GM18499 (cell line): ENCODE measurements around the gene SPATA31E1.

Experiments used
- ATAC-seq: cut with Tn5 transposase; IDR thresholded peaks from one replicate; pipeline ENCODE4 v1.9.1; 2021; ENCODE audit warnings: moderate number of reproducible peaks; ENCODE audit not compliant: insufficient read depth, unreplicated experiment

SPATA31E1 gene

DNA sequence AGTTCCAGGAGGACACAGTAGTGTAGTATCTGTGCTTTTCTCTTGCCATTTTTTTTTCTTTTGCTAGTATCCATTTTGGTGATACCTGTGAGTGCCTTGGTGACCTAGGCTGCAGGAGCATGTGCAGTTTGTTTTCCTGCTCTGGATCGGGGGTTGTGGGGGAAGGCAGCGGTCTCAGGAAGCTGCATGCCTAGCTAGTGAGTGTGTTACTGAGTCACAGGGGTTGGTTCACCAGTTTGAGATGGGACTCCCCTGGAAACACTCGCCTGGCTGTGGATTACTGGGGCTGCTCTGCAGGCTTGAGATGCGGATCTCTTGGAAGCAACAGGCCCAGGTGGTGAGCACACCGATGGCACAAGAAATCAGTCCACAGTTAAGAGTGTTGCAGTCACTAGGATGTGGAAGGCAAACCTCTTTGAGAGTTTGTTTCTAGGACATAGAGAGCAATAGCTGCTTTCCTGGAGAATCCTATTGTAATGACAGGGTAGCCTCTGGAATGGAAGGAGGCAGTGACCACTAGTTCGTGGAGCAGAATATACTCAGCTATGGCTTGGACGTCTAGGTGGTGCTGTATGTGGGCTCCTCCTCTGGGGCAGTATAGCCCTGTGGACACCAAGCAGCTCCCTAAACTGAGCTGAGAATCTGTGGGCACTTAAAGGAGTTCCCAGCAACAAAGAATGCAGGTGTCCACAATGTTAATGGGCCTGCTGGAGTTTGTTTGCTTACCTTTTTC, 20.0 kb upstream of the SPATA31E1 start:
- ATAC-seq = no peak

DNA sequence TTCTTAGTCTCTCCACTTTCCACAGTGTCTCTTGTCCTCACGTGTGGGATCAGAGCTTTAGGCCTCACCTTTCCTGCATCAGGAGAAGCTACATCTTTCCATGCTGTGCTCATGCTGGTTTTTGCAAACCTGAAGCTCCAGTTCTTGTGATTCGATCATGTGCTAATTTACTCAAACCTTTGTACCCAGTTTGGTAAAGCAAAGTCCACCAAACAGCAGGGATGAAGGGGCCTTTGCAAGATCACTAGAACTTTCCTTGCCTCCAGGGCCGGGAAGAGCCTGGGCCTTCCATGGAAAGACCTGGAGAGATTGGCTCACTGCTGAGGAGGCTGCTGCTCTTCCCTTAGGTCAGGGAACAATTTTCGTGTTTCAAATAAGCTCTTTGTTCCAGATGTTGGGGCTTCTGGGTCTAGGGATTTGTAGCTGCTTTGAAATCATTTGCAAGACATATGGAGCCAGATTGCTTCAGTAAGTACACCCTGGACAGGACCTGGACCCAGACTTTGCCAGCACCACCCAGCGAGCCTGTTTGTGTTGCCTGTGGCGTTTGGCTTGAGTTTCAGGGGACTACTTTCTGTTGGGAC, 18.7 kb upstream of the SPATA31E1 start:
- ATAC-seq = no peak

DNA sequence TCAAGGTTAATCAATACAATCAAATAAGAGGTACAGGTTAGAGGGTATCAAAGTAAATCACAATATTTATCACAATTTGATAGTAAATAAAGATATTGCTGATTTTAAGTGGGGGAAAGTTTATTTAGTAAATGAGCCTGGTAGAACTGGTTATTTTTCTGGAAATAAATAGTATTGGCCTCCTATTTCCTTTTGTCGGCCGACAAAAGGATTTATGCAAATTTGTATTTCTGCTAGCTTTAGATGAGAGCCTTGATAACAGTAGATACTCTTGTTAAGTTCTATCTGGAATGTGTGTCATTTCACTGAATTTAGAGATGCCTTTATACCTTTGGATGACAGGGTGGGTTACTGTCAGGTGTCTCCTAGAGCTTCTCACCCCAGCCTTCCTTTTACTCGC, 17.8 kb upstream of the SPATA31E1 start:
- ATAC-seq = no peak

DNA sequence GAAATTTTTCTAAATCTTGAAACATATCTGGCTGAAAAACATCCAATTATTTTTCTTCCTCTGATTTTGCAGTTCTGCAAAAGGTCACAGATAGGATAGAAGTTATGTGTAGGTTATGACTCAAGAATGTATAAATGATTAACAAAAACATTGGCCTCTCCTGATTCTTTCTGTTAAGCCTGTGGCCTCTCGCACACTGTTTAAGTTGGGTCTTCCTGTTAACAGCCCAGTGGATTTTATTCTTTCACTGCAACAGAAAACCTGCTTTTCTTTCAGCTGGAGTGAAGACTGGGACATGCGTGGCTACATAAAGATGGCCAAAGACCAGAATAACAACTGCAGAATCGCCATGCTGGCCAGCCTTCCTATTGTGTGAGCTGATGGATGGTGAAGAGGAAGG, 17.1 kb upstream of the SPATA31E1 start:
- no peak for ATAC-seq

DNA sequence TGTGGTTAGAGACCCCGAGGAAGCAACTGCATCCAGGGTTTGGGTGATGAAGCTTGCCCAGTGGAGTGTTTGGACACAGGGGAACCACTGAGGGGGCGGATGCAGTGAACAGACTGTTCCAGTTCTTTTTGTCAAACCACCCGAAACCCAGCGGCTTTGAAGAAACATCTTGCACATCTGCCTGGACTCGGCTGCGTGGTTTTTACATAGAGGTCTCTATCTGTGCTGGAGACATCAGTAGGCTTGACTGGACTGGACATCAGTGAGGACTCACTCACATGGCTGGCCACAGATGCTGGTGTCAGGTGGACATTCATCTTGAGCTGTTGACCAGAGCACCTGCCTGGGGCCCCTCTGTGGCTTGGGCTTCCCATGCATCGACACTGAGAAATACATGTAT, 15.3 kb upstream of the SPATA31E1 start:
- ATAC-seq = no peak

DNA sequence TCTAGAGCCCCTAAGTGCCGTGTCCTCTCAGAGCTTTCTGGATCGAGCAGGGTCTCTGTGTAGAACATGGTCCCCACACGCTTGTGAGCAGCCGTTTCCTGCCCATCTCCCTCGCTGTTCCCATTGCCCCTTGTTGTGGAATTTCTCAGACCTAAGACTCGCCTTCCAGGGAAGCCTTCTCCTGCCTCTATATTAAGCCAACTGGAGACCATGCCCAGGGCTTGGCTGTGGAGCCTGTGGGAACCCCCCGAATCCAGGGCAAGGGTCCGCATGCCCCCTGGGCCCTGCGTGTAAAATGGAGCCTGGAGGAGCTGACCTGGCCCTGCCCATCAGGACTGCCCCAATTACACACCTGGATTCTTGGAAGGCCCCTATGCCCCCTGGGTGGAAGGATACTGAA, 14.5 kb upstream of the SPATA31E1 start:
- ATAC-seq = no peak

DNA sequence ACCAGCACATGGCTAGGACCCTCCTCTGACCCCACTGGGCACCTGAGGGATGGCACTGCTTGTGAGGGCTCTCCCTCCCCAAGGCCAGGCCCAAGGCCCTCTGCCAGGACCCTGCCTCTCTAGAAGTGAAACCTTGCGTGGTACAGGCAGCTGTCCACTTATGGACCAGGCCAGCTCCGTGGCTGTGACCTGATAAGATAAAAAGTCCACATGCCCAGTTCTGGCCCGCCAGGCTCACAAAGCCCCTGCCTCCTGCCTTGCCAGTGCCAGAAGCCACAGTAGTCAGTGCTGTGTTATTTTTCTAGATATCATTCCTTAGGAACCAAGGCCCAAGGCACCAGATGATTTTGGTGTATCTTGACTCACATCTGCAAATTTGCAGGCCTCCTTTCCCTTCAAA, 14.0 kb upstream of the SPATA31E1 start:
- no peak for ATAC-seq

DNA sequence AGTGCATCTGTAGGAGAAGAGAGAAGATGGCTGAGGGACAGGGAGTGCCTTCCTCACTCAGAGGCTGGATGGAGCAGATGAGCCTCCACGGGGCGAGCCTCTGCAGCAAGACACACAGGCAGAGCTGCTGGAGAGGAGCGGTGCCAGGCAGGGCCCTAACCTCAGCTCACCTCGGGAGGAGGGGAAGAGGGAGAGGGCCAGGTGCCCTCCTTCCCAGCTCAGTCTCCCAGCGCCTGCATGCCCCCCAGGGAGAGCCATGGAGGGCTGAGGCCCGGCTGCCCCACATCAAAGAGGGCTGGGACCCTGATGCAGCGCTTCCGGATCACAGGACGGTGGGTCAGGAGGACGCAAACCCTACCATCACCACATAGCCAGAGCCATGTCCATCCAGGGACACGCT, 13.6 kb upstream of the SPATA31E1 start:
- no peak for ATAC-seq

DNA sequence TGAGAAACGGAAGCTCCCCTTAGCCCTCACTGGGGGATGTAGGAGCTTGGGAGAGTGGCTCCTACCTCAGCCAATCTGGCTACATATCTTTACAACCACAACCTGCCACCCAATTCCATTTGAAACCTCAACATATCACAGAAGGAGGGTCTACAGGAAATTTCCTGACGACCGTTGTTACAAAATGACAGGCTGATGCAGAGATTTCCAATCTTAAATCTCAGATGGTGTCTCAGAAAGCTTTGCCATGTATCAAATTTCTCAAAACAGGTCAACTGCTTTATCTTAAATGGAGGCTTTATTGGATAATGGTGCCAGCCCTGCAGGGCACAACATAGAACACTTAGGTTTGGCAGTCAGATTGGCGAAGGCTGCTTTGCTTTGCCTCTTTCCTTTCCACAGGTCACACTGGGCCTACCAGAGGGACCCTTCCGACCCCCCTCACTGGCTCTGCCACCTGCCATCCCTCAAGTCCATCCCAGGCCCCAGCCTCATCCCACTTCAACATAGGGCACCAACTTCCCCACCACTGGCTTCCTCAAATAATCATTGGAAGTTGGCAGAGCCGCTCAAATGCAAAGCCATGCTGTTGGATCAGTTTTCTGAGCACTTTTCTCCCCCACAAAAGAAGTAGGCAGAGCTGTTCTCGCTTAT, 11.1 kb upstream of the SPATA31E1 start:
- ATAC-seq = no peak

DNA sequence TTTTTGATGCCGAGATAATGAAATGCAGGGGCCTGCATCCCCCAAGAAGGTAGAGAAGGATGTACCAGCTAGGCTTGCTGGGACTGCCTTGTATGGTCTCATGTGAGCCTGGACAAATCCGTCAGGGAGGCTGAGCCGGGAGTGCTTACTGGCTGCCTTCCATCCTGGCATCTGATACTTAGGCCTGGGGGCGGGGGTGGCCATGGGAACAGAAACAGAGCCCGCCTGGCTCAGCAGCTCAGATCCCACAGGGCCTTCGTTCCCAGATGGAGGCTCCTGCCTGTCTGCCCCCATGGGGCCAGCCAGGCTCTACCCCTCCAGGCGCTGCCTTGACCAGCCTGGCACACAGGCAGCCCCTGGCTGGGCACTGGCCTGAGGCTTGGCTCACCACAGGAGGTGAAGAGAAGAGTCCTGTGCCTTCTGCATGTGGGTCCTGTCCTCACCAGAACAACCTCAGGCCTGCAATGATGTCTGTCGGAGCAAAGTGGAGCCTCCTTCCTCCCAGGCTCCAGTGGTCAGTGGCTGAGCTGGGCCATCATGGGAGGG, 10.5 kb upstream of the SPATA31E1 start:
- no peak for ATAC-seq

DNA sequence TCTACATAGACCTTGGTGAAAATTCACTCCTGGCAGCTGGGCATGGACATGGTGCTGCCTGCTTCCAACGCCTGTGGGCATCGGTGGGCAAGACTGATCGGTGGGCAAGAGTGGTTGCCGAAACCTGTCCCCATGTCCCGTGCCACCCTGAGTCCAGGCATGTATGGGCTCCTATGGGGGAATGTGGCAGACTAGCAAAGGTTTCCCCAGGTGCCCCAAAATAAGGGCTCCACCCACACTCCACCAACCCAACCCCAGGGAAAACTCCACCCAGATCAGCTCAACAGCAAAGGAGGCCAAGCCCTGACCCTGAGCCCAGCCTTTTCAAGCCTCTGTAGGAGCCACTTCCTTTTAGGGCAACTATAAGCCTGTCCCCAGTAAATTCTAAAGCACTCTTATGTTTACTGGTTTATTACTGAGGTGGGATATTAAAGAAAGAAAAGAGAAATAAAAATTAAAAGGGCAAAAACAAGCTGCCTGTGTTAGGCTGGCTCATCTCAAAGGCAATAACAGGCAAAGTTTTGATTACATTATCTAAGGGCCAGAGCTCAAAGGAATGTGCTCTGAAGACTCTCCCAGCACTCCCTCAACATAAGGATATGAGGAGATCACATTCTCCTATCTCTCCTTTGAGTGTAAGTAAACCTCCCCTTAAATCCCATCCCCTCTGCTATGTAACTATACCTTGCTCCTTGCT, 8.9 kb upstream of the SPATA31E1 start:
- ATAC-seq = no peak

DNA sequence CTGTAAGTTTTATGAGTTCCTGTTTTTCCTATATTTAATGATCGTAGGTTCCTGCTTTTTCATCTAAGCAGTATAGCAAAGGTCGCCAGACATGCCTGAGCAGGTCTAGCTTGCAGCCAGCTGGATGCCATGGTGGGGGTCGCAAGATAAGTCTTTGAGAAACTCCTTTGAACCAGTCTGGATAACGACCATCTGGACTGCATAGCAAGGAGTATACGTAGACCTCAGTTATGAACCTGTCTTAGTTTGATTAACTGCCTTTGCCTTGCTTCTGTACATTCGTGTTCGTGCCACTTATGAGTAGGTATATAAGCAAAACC, 8.4 kb upstream of the SPATA31E1 start:
- no peak for ATAC-seq

DNA sequence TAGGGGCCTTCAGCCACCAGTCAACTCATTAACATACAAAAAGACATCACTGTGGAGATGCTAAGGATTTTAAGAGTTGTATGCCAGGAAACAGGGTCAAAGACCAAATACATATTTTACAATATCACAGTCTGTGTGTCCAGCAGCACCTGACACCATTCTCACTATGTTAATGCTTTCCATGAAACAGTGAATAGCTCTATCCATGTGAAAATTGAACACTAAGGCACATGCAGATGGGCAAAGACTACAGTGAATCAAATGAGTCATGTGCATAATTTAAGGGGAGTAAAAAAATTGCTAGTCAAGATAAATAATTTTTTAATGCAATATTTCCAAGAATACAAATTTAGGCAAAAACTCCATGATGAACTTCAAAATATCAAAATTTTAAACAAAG, 7.6 kb upstream of the SPATA31E1 start:
- no peak for ATAC-seq

DNA sequence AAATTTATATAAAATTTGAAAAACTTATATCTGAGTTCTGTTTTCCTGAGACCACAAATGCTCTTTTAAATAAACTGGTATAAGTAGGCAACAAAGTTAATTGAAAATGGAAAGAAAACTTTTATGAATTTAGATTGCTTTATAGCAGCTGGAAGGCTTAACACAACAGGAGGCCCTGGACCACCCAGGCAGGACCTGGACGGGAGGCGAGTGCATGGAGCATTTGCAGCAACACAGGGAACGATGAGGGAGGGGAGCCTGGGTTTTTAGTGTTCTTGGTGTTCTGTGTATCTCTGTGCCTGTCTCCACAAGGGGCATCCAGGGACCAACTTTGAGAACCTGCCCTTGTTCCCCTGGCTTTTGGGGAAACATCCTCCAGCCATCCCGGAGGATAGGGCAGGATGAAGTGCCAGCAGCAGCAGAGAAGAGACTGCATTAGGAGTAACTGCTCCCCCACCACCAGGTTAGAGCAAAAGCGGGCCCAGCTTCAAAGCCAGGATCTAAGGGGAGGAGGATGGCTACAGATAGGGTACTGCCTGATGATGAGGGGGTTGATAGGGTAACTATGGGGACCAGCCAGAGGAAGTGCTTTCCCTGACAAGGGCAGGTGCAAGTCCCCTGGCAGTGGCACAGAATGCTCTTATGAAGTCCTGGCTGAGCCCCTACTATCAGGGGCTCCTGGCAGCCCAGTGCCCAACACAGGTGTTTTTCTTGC, 6.7 kb upstream of the SPATA31E1 start:
- no peak for ATAC-seq

DNA sequence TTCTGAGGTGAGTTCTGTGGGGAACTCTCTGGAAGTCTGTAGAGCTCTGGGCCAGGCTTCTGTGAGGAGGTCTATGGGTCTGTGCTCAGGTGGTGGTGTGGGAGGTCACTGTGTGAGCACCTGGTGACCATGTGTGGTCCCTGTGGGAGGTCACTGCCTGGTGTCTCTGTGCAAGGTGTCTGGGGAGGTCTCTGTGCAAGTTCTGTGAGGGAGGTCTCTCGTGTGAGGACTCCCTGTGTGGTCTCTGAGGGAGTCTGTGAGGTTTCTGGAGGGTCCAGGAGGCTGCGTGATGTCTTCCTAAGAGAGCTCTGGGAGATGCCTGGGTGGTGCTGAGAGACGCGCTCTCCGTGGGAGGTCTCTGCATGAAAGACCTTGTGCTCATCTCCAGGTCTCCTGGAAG, 6.0 kb upstream of the SPATA31E1 start:
- ATAC-seq = no peak

DNA sequence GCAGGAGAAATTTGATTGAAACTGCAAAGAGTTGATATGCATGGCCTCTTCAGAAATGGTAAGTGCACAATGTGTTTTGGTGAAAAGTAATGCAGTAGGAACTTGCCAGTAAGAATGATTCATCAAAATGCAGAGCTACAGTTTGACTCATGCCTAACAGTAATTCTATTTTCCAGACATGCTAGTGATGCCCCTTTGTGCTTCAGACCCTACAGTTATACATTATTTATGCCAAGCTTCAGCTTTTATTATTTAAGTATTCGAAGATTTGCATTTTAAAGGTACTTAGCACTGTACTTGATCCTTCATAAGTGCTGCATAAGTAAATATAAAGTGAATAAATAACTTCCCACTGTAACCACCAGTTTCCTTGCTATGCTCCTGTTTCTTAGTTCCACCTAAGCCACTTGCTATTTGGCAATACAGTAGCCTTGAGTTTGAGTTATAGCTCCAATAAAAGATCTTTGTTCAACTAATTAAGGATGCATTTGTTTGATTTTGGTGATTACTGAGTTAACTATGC, 3.6 kb upstream of the SPATA31E1 start:
- ATAC-seq = no peak

DNA sequence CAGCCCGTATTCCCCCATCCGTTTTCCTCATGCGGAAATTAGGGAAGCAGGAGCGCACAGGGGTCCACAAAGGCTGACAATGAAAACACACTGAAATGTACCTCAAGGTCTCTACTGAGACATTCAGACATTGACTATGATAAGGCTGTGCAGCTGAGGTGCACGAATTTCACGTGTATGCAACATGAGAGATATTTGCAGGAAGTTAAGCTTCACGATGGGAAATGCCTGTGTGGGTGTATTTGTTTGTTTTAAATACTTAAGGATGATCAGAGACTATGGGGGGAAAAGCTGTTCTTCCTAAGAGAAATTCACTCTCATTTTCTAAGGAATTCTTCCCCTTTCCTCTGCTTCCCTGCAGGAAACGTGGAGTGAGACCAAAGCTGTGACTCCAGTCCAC, 2.6 kb upstream of the SPATA31E1 start:
- no peak for ATAC-seq

DNA sequence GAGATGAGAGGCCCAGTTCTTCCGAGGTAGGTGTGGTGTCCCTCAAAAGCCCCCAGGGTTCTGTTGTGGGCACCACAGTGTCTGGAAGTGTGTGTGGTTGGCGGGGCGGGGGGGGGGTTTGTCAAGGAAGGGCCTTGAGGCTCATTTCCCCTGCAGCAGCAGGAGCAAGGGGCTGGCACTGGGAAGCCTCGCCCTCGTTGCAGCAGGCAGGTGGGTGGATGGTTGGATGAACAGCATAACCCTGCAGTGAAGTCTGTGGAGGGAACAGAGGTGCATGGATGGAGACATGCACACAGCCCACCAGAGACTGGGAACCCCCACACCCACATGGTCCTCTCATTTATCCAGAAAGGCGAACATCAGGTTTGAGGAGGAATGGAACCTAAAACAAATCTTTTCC, 2.0 kb upstream of the SPATA31E1 start:
- ATAC-seq = no peak

DNA sequence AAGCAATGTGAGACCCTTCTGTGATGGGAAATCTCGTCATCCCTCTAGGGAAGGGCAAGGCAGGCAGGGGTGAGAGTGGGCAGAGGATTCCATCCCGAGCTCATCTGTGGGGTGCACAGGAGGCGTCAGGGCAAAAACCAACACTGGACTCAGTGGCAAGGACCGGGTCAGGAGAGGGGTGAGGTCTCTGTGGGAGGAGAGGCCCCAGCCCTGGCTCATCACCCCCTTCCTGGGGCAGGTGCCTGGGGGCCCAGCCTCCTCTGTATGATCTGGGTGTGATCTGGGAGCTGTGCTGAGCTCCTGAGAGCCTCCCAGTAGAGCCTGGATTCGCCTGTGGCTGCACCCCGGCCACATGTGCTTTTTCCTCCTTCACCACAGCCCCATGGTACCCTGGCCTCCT, 597 bp downstream of the SPATA31E1 start:
- no peak for ATAC-seq

DNA sequence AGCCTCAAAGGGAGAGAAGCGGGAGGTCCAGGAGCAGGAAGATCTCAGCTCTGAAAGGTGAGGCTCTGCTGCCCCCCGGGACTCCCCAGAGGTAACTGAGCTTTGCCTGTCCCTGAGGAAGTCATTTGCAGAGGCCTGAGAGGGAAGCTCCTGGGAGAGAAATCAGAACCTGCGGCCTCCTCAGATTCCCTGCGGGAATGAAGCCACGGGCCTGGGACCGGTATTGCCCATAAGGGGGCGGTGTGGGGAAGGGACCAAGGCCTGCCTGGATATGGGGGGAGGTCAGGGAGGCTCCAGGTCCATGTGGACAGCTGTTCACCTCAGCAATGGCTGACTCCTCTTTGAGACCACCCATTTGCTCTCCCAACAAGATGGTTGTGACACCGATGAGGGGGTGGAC, 1.3 kb downstream of the SPATA31E1 start:
- no peak for ATAC-seq
